Colonic mucosa (tissue), 4 donors: ENCODE results near the gene KCNH5. TPM values are rescaled to one million over a fixed set of nuclear protein-coding genes. Genes with fewer than 3 reads are reported as not detected.

Source experiments
- DNase-seq: peaks from one replicate; pipeline ENCODE4 v3.0.0-alpha.2; 2020
- H3K27ac ChIP-seq: fragments of 200-600 bp; one replicate; pipeline ENCODE4 v1.8.0; 2021
- H3K27me3 ChIP-seq: fragments of 200-600 bp; one replicate; pipeline ENCODE4 v1.8.0; 2021
- H3K36me3 ChIP-seq: fragments of 200-600 bp; one replicate; pipeline ENCODE4 v1.8.0; 2021
- H3K4me1 ChIP-seq: fragments of 200-600 bp; one replicate; pipeline ENCODE4 v1.8.0; 2021; ENCODE audit warnings: mild to moderate bottlenecking
- H3K4me3 ChIP-seq: fragments of 200-600 bp; one replicate; pipeline ENCODE4 v1.8.0; 2021
- H3K9ac ChIP-seq, 2 donors: one replicate each; pipeline ENCODE4 v1.7.0; 2013; ENCODE audit warnings: control low read depth in 2 of 2, low read depth in 2 of 2, low read length in 2 of 2
- H3K9me3 ChIP-seq: fragments of 200-600 bp; one replicate; pipeline ENCODE4 v1.8.0; 2021
- CTCF ChIP-seq: fragments of 200-600 bp; IDR thresholded peaks from one replicate; pipeline ENCODE4 v1.8.0; 2022; ENCODE audit warnings: antibody characterized with exemption, mild to moderate bottlenecking
- intact Hi-C: fragments of 100-400 bp; cut with DNase I; formaldehyde crosslinking; loops from one replicate; pipeline ENCODE4 v1.14.1; 2022
- total RNA-seq, 2 donors: library from RNA; stranded (reverse); fragmentation: NEBNext Ultra II Directional in 1 of 2; extraction: Animal tissue kit (Norgen Biotek cat#: 25700) in 1 of 2; gene quantifications; one replicate each; pipeline ENCODE4 v1.2.1, GENCODE V29; 2021
- donor health status: healthy.
- donor health status: DM: no; HTN: no; CAD: no.
- donor health status: DM: no; HTN: no; CAD: no.

Gene KCNH5
- total RNA-seq, 2 donors from 2014 or later: 0.11 TPM; not detected in 1

GRCh38 chr14:62696331-62696924 is 348.8 kb downstream of the KCNH5 start:
- no peak overlapping the region for H3K4me3 ChIP-seq
- H3K9me3 ChIP-seq: no peaks in the 10 kb centered on the region
- intact Hi-C loops: no loop called here
- H3K27me3 ChIP-seq: no peaks in the 10 kb centered on the region
- H3K9ac ChIP-seq: no peak overlapping the region
- no peaks in the 10 kb centered on the region for H3K4me1 ChIP-seq
- no peak for TF ChIP-seq CTCF
- DNase-seq: no peak
- no peaks in the 10 kb centered on the region for H3K36me3 ChIP-seq
- no peak overlapping the region for H3K27ac ChIP-seq

GRCh38 chr14:62694075-62694474 is 351.2 kb downstream of the KCNH5 start:
- Histone ChIP-seq H3K27ac (no peak overlapping the region), H3K27me3 (no peaks in the 10 kb centered on the region), H3K4me1 (no peaks in the 10 kb centered on the region), H3K36me3 (no peaks in the 10 kb centered on the region), H3K9ac (no peak overlapping the region), H3K4me3 (no peak overlapping the region), H3K9me3 (no peaks in the 10 kb centered on the region)
- intact Hi-C loops: no loop called here
- no peak for DNase-seq
- TF ChIP-seq CTCF: no peak

- H3K36me3 ChIP-seq: no peaks in the 10 kb centered on the region
- DNase-seq: no peak
- TF ChIP-seq CTCF: no peak
- no peaks in the 10 kb centered on the region for H3K4me1 ChIP-seq
- H3K9me3 ChIP-seq: no peaks in the 10 kb centered on the region
- no peaks in the 10 kb centered on the region for H3K27me3 ChIP-seq
- H3K9ac ChIP-seq: no peak overlapping the region
- H3K27ac ChIP-seq: no peak overlapping the region
- no peak overlapping the region for H3K4me3 ChIP-seq
- intact Hi-C loops: no loop called here
Measured at GRCh38 chr14:62692490-62693106, 352.7 kb downstream of the KCNH5 start.

- no peaks in the 10 kb centered on the region for H3K27me3 ChIP-seq
- DNase-seq: no peak
- H3K4me1 ChIP-seq: no peaks in the 10 kb centered on the region
- H3K9me3 ChIP-seq: no peaks in the 10 kb centered on the region
- no peak for TF ChIP-seq CTCF
- H3K36me3 ChIP-seq: no peaks in the 10 kb centered on the region
- intact Hi-C loops: no loop called here
- H3K27ac ChIP-seq: no peak overlapping the region
- H3K4me3 ChIP-seq: no peak overlapping the region
- no peak overlapping the region for H3K9ac ChIP-seq
Measured at GRCh38 chr14:62691647-62692489, 353.4 kb downstream of the KCNH5 start.

- Histone ChIP-seq H3K4me3 (no peak overlapping the region), H3K4me1 (no peaks in the 10 kb centered on the region), H3K27me3 (no peaks in the 10 kb centered on the region), H3K9ac (no peak overlapping the region), H3K9me3 (no peaks in the 10 kb centered on the region), H3K36me3 (no peaks in the 10 kb centered on the region), H3K27ac (no peak overlapping the region)
- intact Hi-C loops: no loop called here
- no peak for TF ChIP-seq CTCF
- DNase-seq: no peak
Measured at GRCh38 chr14:62689733-62690132, 355.5 kb downstream of the KCNH5 start.
